GM10266 (cell line): ENCODE data around the gene COG5.
"Not testable (repeated sequence)": the region's sequence is repeated elsewhere in the genome, so short reads cannot be mapped to it uniquely, and the experiment has no call there.

ENCODE experiments used
- DNase-seq: peaks from one replicate; pipeline ENCODE4 v3.0.0; 2012; ENCODE audit errors: extremely low spot score
- CTCF ChIP-seq: IDR thresholded peaks from 2 replicates; pipeline ENCODE4 v1.5.1; 2012; ENCODE audit warnings: mild to moderate bottlenecking, low read depth; ENCODE audit not compliant: control insufficient read depth, insufficient read depth; ENCODE audit errors: missing control alignments

Gene COG5

GRCh38 chr7:107248551-107249316 lies 315.0 kb downstream of the COG5 start:
- no peak for DNase-seq

GRCh38 chr7:107246836-107247235 lies 316.9 kb downstream of the COG5 start:
- DNase-seq = not testable (repeated sequence)

More at GRCh38 chr7:107248551-107249316, 315.0 kb downstream of the COG5 start:
- no peak for TF ChIP-seq CTCF

GRCh38 chr7:107244613-107245012 lies 319.1 kb downstream of the COG5 start:
- no peak for TF ChIP-seq CTCF
- no peak for DNase-seq

DNA sequence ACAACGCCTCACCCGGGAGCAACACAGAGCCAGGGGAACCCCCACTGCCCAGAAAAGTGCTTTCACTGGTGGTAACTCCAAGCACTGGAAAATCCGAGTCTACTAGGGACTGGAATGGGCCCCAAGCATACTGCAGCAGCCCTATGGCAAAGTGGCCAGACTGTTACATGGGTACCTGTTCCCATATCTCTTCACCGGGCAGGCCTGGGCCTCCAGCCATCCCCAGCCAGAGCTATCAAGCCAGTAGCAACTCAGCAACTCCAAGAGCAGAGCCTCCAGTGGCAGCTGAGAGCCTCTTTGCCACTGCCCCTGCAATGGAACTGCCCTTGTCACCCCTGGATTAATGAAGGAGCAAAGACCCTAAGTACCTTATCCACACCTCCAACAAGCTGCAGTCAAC lies 321.5 kb downstream of the COG5 start:
- TF ChIP-seq CTCF = no peak
- no peak for DNase-seq

- TF ChIP-seq CTCF = no peak
- no peak for DNase-seq
Measured at GRCh38 chr7:107237451-107237850, 326.3 kb downstream of the COG5 start.

DNA sequence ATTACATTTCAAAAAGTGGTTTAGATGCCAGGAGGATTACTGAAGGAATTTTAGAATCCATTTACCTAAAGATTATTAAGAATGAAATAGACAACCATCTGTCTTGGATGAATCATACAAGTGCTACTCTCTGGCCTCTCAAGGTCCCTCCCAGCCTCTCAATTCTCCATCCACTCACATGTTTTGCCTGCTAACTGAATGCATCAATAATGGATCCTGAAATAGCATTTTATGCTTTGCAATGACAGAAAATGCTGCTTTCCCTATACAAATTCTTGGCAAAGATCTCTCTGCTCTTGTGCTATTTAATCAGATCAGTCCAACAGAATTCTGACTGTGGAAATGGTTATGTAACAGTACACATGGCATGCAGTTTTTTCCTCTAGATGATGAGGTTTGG lies 326.9 kb downstream of the COG5 start:
- no peak for TF ChIP-seq CTCF
- no peak for DNase-seq

DNA sequence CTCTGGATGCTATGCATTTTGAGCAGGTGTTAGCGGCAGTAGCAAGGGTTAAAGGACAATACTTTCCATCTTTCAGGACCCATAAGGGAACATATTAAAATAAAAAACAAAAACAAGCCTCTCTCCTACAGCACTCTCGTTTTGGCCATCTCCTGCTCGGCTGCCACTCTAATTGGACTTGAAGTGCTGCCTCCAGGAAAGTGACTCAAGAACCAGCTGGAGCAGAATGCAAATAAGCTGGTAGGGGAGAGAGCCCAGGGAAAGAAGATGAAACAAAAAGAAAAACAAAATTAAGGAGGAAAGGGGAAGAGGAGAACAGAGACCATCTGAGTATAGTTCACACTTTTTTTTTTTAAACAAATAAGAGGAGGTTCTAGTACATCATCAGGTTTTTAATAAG lies 329.3 kb downstream of the COG5 start:
- TF ChIP-seq CTCF = no peak
- no peak for DNase-seq

DNA sequence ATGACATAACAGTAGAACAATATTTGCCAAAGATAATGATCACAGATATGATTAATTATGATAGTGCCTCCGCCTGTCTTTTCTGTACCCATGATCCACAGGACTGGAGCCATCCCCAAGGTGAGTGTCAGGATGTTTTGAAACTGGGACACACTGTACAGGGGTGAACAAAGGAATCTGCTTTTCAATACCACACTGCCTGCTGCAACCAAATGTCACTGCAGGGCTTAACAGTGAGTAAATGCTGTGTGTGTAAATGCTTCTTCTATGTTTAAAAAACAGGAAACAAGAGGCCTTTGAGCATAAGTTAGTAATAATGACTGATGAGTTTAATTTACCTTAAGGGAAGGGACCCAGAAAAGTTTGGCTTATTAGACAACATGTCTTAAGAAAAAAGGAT lies 329.7 kb downstream of the COG5 start:
- no peak for TF ChIP-seq CTCF
- no peak for DNase-seq
